A673 (cell line): ENCODE measurements around the gene RPS6KL1. TPM values are rescaled to one million over a fixed set of nuclear protein-coding genes. Genes with fewer than 3 reads are reported as not detected.

Experiments
- BruUV-seq: library from RNA; stranded (reverse); fragments of 400-500 nt; replicated peaks from 2 replicates; lab custom pipeline; 2021; lab: Mats Ljungman, UMichigan
- CTCF ChIA-PET: fragments of 300-600 bp; sonication (Branson Sonifier 250); formaldehyde crosslinking; loops from one replicate; lab custom pipeline; 2022; ENCODE audit warnings: antibody characterized with exemption; lab: Charles Lee
- POLR2A ChIA-PET: fragments of 300-600 bp; sonication (Branson Sonifier 250); formaldehyde crosslinking; loops from one replicate; lab custom pipeline; 2022; ENCODE audit warnings: antibody characterized with exemption; ENCODE audit not compliant: low non-redundant PET; lab: Charles Lee
- DNase-seq: peaks from one replicate; pipeline ENCODE4 v3.0.0-alpha.2; 2015; ENCODE audit warnings: low spot score
- H3K27ac ChIP-seq: fragments of 200-600 bp; sonication (generic); 2 replicates; pipeline ENCODE4 v1.5.1; 2016; ENCODE audit warnings: mixed run types, low read depth, mild to moderate bottlenecking, mixed read lengths, antibody characterized with exemption, low read length; ENCODE audit not compliant: poor library complexity, severe bottlenecking
- H3K27me3 ChIP-seq: fragments of 200-600 bp; sonication (generic); replicated peaks from 2 replicates; pipeline ENCODE4 v1.6.1; 2017; ENCODE audit warnings: mixed run types, low read depth, mild to moderate bottlenecking, mixed read lengths, antibody characterized with exemption, low read length; ENCODE audit not compliant: insufficient read depth, poor library complexity
- H3K36me3 ChIP-seq: fragments of 200-600 bp; sonication (generic); 2 replicates; pipeline ENCODE4 v1.6.1; 2016; ENCODE audit warnings: mixed run types, mild to moderate bottlenecking, mixed read lengths, antibody characterized with exemption, low read length; ENCODE audit not compliant: insufficient read depth, poor library complexity, severe bottlenecking
- H3K4me1 ChIP-seq: fragments of 200-600 bp; sonication (generic); 2 replicates; pipeline ENCODE4 v1.6.1; 2017; ENCODE audit warnings: mixed run types, mild to moderate bottlenecking, mixed read lengths, antibody characterized with exemption, low read length; ENCODE audit not compliant: insufficient read depth, poor library complexity, severe bottlenecking
- H3K4me3 ChIP-seq: fragments of 200-600 bp; sonication (generic); 2 replicates; pipeline ENCODE4 v1.5.1; 2016; ENCODE audit warnings: low read depth, mixed run types, mild to moderate bottlenecking, mixed read lengths, low read length; ENCODE audit not compliant: poor library complexity, severe bottlenecking
- H3K9me3 ChIP-seq: fragments of 200-600 bp; sonication (generic); 2 replicates; pipeline ENCODE4 v1.6.1; 2016; ENCODE audit warnings: mixed run types, low read depth, mild to moderate bottlenecking, mixed read lengths, antibody characterized with exemption, low read length; ENCODE audit not compliant: poor library complexity, severe bottlenecking
- CTCF ChIP-seq: fragments of 300-800, 200-600 bp; sonication (generic); conservative IDR thresholded peaks from 2 replicates; pipeline ENCODE4 v1.5.1; 2017; ENCODE audit warnings: low read depth, mild to moderate bottlenecking, antibody characterized with exemption, low read length, moderate library complexity, mixed read lengths
- EZH2 ChIP-seq: fragments of 200-600 bp; sonication (generic); IDR thresholded peaks from 2 replicates; pipeline ENCODE4 v1.6.1; 2017; ENCODE audit warnings: borderline replicate concordance, low read depth, mild to moderate bottlenecking, mixed read lengths, antibody characterized with exemption, low read length; ENCODE audit not compliant: poor library complexity, severe bottlenecking
- intact Hi-C: fragments of 100-400 bp; cut with micrococcal nuclease; formaldehyde crosslinking; loops from one replicate; pipeline ENCODE4 v1.10.0; 2022; ENCODE audit not compliant: unreplicated experiment
- total RNA-seq: library from RNA; stranded (reverse); gene quantifications from 2 replicates; pipeline ENCODE4 v1.2.3, GENCODE V29; 2021

RPS6KL1 gene
- total RNA-seq, 1 experiment from 2014 or later, result 0.80 TPM

GRCh38 chr14:74868739-74869138, 54.3 kb downstream of the RPS6KL1 start:
- ChIA-PET POLR2A (no interaction called here), CTCF (interaction anchor here (1.2 kb wide), 1 partner anchor 10 kb away, joined by 8 read pairs; no protein-coding TSS in a partner anchor)
- BruUV-seq, result no TSS peak
- DNase-seq, result no peak
- Histone ChIP-seq H3K9me3 (no peaks in the 10 kb centered on the region), H3K27ac (no peak overlapping the region), H3K4me3 (no peak overlapping the region), H3K36me3 (no peaks in the 10 kb centered on the region), H3K4me1 (no peaks in the 10 kb centered on the region), H3K27me3 (no peaks in the 10 kb centered on the region)
- TF ChIP-seq CTCF, result no peak
- no peak for TF ChIP-seq EZH2
- intact Hi-C loops, result no loop called here

GRCh38 chr14:74867673-74868072, 55.4 kb downstream of the RPS6KL1 start:
- TF ChIP-seq CTCF, result no peak
- TF ChIP-seq EZH2, result no peak
- Histone ChIP-seq H3K36me3 (no peaks in the 10 kb centered on the region), H3K9me3 (no peaks in the 10 kb centered on the region), H3K27ac (no peak overlapping the region), H3K4me3 (no peak overlapping the region), H3K4me1 (no peaks in the 10 kb centered on the region), H3K27me3 (no peaks in the 10 kb centered on the region)
- BruUV-seq, result no TSS peak
- DNase-seq, result no peak
- intact Hi-C loops, result no loop called here
- ChIA-PET CTCF (interaction anchor here (1.2 kb wide), 1 partner anchor 11 kb away, joined by 8 read pairs; no protein-coding TSS in a partner anchor), POLR2A (no interaction called here)

GRCh38 chr14:74866708-74867389, 56.2 kb downstream of the RPS6KL1 start:
- no peak for TF ChIP-seq CTCF
- no peak for TF ChIP-seq EZH2
- BruUV-seq, result no TSS peak
- Histone ChIP-seq H3K27me3 (no peaks in the 10 kb centered on the region), H3K27ac (no peak overlapping the region), H3K9me3 (no peaks in the 10 kb centered on the region), H3K4me1 (no peaks in the 10 kb centered on the region), H3K36me3 (no peaks in the 10 kb centered on the region), H3K4me3 (no peak overlapping the region)
- POLR2A ChIA-PET, result no interaction called here
- CTCF ChIA-PET, result no interaction called here
- intact Hi-C loops, result no loop called here
- DNase-seq, result no peak
